Measurements from ENCODE around the gene ARHGDIA. TPM values are rescaled to one million over a fixed set of nuclear protein-coding genes. Genes with fewer than 3 reads are reported as not detected.

Gene ARHGDIA
- total RNA-seq, 1 experiment from 2014 or later, result 247 TPM

DNA sequence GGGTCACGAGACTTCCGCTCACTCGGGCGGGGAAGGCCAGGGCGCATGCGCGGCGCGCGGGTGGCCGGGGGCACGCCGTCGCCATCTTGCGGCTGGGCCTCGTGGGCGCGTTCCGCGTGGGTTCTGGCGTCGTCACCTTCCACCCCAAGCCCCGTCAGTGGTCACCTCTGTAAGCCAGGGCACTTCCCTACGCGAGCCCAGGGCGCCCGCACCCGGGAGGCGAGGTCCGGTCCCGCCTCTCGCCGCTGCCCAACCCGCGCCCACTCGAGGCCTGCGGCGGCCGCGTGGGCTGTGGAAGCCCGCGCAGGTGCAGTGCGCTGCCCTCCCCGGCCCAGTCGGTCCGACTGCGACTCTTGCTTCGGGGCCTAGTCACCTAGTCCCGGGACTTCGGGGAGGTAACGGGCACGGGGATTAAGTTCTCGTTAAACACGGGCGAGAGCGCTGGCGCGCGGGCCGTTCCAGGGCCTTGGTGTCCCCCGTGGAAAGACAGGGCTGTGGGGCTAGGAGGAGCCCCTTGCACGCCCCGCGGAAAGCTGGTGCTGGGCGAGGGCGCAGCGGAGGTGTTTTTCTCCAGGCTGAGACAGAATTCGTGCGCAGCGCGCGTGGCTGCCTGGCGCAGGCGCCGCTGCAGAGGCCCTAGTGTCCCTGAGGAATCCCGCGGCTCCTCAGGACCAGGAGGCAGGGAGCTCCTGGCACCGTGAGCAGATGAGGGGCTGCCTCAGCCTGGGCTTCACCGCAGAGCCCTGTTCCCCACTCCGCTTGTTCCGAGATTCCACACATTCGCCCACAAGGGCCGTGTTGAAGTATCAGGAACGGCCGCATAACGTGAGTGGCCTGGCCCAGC lies 472 bp upstream of the ARHGDIA start (continued):
- TF ChIP-seq ZNF423 (CRISPR knock-in tag; IDR thresholded peaks at IDR 0.05), result no peak
- peak; percentile 85; the same call in 1 of the 2 replicates for TF ChIP-seq SMAD3 (CRISPR knock-in tag; IDR thresholded peaks at IDR 0.05; ENCODE audit: borderline replicate concordance)
- no peak for TF ChIP-seq SOX15 (CRISPR knock-in tag; IDR thresholded peaks at IDR 0.05)
- TF ChIP-seq ZNF416 (CRISPR knock-in tag; IDR thresholded peaks at IDR 0.05), result peak; percentile 62; the same call in 1 of the 2 replicates
- TF ChIP-seq ZNF232 (CRISPR knock-in tag; IDR thresholded peaks at IDR 0.05), result peak; percentile 76; the same call in 1 of the 2 replicates
- 0 out of 2 replicates have a peak, but pooled peaks have one; percentile 48 for TF ChIP-seq MXD4 (CRISPR knock-in tag; IDR thresholded peaks at IDR 0.05; ENCODE audit: borderline replicate concordance)
- TF ChIP-seq TEAD4 (CRISPR knock-in tag; IDR thresholded peaks at IDR 0.05), result peak; percentile 78
- TF ChIP-seq GABPB1 (CRISPR knock-in tag; IDR thresholded peaks at IDR 0.05), result peak; percentile 86
- TF ChIP-seq, protein P1, sequence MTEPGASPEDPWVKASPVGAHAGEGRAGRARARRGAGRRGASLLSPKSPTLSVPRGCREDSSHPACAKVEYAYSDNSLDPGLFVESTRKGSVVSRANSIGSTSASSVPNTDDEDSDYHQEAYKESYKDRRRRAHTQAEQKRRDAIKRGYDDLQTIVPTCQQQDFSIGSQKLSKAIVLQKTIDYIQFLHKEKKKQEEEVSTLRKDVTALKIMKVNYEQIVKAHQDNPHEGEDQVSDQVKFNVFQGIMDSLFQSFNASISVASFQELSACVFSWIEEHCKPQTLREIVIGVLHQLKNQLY (CRISPR knock-in tag; IDR thresholded peaks at IDR 0.05), result no peak
- TF ChIP-seq NFYB (CRISPR knock-in tag; conservative IDR thresholded peaks at IDR 0.05; ENCODE audit: low read depth), result no peak; the same call in 1 of the 2 replicates
- TF ChIP-seq, protein P2, sequence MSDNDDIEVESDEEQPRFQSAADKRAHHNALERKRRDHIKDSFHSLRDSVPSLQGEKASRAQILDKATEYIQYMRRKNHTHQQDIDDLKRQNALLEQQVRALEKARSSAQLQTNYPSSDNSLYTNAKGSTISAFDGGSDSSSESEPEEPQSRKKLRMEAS (CRISPR knock-in tag; IDR thresholded peaks at IDR 0.05), result peak; percentile 97
- no peak; the same call in none of the 2 replicates for TF ChIP-seq EMX1 (CRISPR knock-in tag; IDR thresholded peaks at IDR 0.05)
- TF ChIP-seq NR1H2 (CRISPR knock-in tag; IDR thresholded peaks at IDR 0.05), result no peak
- TF ChIP-seq TCF7 (CRISPR knock-in tag; IDR thresholded peaks at IDR 0.05; ENCODE audit: low read depth), result peak; percentile 49; the same call in 1 of the 2 replicates
- TF ChIP-seq RORB (CRISPR knock-in tag; IDR thresholded peaks at IDR 0.05), result no peak
- TF ChIP-seq, protein P3, sequence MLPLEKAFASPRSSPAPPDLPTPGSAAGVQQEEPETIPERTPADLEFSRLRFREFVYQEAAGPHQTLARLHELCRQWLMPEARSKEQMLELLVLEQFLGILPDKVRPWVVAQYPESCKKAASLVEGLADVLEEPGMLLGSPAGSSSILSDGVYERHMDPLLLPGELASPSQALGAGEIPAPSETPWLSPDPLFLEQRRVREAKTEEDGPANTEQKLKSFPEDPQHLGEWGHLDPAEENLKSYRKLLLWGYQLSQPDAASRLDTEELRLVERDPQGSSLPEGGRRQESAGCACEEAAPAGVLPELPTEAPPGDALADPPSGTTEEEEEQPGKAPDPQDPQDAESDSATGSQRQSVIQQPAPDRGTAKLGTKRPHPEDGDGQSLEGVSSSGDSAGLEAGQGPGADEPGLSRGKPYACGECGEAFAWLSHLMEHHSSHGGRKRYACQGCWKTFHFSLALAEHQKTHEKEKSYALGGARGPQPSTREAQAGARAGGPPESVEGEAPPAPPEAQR (CRISPR knock-in tag; IDR thresholded peaks at IDR 0.05), result no peak
- TF ChIP-seq ELF4 (CRISPR knock-in tag; IDR thresholded peaks at IDR 0.05; ENCODE audit: low read depth), result 0 out of 2 replicates have a peak, but pooled peaks have one; percentile 85
- no peak for TF ChIP-seq TP53 (CRISPR knock-in tag; IDR thresholded peaks at IDR 0.05)
- TF ChIP-seq, protein P4, sequence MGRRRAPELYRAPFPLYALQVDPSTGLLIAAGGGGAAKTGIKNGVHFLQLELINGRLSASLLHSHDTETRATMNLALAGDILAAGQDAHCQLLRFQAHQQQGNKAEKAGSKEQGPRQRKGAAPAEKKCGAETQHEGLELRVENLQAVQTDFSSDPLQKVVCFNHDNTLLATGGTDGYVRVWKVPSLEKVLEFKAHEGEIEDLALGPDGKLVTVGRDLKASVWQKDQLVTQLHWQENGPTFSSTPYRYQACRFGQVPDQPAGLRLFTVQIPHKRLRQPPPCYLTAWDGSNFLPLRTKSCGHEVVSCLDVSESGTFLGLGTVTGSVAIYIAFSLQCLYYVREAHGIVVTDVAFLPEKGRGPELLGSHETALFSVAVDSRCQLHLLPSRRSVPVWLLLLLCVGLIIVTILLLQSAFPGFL (CRISPR knock-in tag; IDR thresholded peaks at IDR 0.05; ENCODE audit: borderline replicate concordance), result peak; percentile 83; the same call in 1 of the 2 replicates
- TF ChIP-seq, protein P5, sequence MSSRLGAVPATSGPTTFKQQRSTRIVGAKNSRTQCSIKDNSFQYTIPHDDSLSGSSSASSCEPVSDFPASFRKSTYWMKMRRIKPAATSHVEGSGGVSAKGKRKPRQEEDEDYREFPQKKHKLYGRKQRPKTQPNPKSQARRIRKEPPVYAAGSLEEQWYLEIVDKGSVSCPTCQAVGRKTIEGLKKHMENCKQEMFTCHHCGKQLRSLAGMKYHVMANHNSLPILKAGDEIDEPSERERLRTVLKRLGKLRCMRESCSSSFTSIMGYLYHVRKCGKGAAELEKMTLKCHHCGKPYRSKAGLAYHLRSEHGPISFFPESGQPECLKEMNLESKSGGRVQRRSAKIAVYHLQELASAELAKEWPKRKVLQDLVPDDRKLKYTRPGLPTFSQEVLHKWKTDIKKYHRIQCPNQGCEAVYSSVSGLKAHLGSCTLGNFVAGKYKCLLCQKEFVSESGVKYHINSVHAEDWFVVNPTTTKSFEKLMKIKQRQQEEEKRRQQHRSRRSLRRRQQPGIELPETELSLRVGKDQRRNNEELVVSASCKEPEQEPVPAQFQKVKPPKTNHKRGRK (CRISPR knock-in tag; IDR thresholded peaks at IDR 0.05; ENCODE audit: borderline replicate concordance), result no peak
- TF ChIP-seq, protein P6, sequence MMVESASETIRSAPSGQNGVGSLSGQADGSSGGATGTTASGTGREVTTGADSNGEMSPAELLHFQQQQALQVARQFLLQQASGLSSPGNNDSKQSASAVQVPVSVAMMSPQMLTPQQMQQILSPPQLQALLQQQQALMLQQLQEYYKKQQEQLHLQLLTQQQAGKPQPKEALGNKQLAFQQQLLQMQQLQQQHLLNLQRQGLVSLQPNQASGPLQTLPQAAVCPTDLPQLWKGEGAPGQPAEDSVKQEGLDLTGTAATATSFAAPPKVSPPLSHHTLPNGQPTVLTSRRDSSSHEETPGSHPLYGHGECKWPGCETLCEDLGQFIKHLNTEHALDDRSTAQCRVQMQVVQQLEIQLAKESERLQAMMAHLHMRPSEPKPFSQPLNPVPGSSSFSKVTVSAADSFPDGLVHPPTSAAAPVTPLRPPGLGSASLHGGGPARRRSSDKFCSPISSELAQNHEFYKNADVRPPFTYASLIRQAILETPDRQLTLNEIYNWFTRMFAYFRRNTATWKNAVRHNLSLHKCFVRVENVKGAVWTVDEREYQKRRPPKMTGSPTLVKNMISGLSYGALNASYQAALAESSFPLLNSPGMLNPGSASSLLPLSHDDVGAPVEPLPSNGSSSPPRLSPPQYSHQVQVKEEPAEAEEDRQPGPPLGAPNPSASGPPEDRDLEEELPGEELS (CRISPR knock-in tag; IDR thresholded peaks at IDR 0.05), result peak; percentile 89; the same call in 1 of the 2 replicates
- TF ChIP-seq TEAD1 (CRISPR knock-in tag; IDR thresholded peaks at IDR 0.05), result no peak; the same call in 1 of the 2 replicates
- TF ChIP-seq ZBTB21 (CRISPR knock-in tag; IDR thresholded peaks at IDR 0.05; ENCODE audit: borderline replicate concordance), result peak; percentile 68; the same call in 1 of the 2 replicates
- peak; percentile 74; the same call in 1 of the 2 replicates for TF ChIP-seq ZNF219 (CRISPR knock-in tag; IDR thresholded peaks at IDR 0.05; ENCODE audit: borderline replicate concordance)
- no peak for TF ChIP-seq ZNF317 (CRISPR knock-in tag; IDR thresholded peaks at IDR 0.05; ENCODE audit: borderline replicate concordance, low read depth)
- TF ChIP-seq JAZF1 (CRISPR knock-in tag; IDR thresholded peaks at IDR 0.05), result no peak
- TF ChIP-seq, protein P7, sequence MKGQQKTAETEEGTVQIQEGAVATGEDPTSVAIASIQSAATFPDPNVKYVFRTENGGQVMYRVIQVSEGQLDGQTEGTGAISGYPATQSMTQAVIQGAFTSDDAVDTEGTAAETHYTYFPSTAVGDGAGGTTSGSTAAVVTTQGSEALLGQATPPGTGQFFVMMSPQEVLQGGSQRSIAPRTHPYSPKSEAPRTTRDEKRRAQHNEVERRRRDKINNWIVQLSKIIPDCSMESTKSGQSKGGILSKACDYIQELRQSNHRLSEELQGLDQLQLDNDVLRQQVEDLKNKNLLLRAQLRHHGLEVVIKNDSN (CRISPR knock-in tag; IDR thresholded peaks at IDR 0.05), result peak; percentile 90
- peak; percentile 47; the same call in 1 of the 2 replicates for TF ChIP-seq ATF1 (CRISPR knock-in tag; IDR thresholded peaks at IDR 0.05)
- peak; percentile 65 for TF ChIP-seq ETV6 (CRISPR knock-in tag; IDR thresholded peaks at IDR 0.05)
